Thyroid gland (tissue), 4 donors: Measurements from ENCODE around the gene ATXN1. TPM values are rescaled to one million over a fixed set of nuclear protein-coding genes. Genes with fewer than 3 reads are reported as not detected.
A peak's percentile ranks its signal among the peaks of the same experiment; 100 is the strongest.

ENCODE experiments used
- DNase-seq, 2 donors: peaks; one replicate each; pipeline ENCODE4 v3.0.0-alpha.2; 2019
- H3K27ac ChIP-seq, 3 donors: fragments of 200-600 bp; sonication (generic); 1 replicate in 2 of 3; 2 replicates in 1 of 3; pipeline ENCODE4 v1.5.1; 2016 to 2019; ENCODE audit warnings: mild to moderate bottlenecking in 1 of 3, moderate library complexity in 1 of 3
- H3K27me3 ChIP-seq: fragments of 200-600 bp; sonication (generic); one replicate; pipeline ENCODE4 v1.5.1; 2019
- H3K36me3 ChIP-seq, 2 donors: fragments of 200-600 bp; sonication (generic); one replicate each; pipeline ENCODE4 v1.5.1; 2016 to 2019
- H3K4me1 ChIP-seq, 2 donors: fragments of 200-600 bp; sonication (generic); one replicate each; pipeline ENCODE4 v1.5.1; 2017 to 2019
- H3K4me3 ChIP-seq, 3 donors: fragments of 200-600 bp; sonication (generic); replicated peaks in 1 of 3; 1 replicate in 2 of 3; 2 replicates in 1 of 3; pipeline ENCODE4 v1.5.1; 2016; ENCODE audit warnings: mild to moderate bottlenecking in 1 of 3
- H3K9me3 ChIP-seq: fragments of 200-600 bp; sonication (generic); one replicate; pipeline ENCODE4 v1.5.1; 2017
- POLR2A ChIP-seq, 2 donors: fragments of 450-650 bp; IDR thresholded peaks; one replicate each; pipeline ENCODE4 v1.6.1; 2017; ENCODE audit warnings: antibody characterized with exemption in 2 of 2, mild to moderate bottlenecking in 2 of 2, moderate library complexity in 1 of 2
- WGBS, 2 donors: methylation state at CpG; one replicate each; pipeline ENCODE4 v1.1.5; 2017; 5-methylcytosine and 5-hydroxymethylcytosine counted together
- intact Hi-C: fragments of 100-400 bp; cut with DNase I; formaldehyde crosslinking; loops from one replicate; pipeline ENCODE4 v1.15.1; 2023
- total RNA-seq, 4 donors: library from RNA; depleted of rRNA; stranded (reverse); fragments of >200 nt; gene quantifications; one replicate each; pipeline ENCODE4 v1.2.3, GENCODE V29; 2016
- TF ChIP-seq, protein P1 (sequence below), 6 experiments: fragments of 200-600 bp in 3 of 6; fragments of 450-650 bp in 3 of 6; sonication (generic) in 3 of 6; IDR thresholded peaks; one replicate each; pipeline ENCODE4 v1.5.1; 2016 to 2019; ENCODE audit warnings: antibody characterized with exemption in 6 of 6, mild to moderate bottlenecking in 2 of 6, inconsistent platforms in 1 of 6, moderate library complexity in 1 of 6

Gene ATXN1
- total RNA-seq, 4 donors from 2014 or later, result 62.1 to 88.1 (median 83.0) TPM

DNA sequence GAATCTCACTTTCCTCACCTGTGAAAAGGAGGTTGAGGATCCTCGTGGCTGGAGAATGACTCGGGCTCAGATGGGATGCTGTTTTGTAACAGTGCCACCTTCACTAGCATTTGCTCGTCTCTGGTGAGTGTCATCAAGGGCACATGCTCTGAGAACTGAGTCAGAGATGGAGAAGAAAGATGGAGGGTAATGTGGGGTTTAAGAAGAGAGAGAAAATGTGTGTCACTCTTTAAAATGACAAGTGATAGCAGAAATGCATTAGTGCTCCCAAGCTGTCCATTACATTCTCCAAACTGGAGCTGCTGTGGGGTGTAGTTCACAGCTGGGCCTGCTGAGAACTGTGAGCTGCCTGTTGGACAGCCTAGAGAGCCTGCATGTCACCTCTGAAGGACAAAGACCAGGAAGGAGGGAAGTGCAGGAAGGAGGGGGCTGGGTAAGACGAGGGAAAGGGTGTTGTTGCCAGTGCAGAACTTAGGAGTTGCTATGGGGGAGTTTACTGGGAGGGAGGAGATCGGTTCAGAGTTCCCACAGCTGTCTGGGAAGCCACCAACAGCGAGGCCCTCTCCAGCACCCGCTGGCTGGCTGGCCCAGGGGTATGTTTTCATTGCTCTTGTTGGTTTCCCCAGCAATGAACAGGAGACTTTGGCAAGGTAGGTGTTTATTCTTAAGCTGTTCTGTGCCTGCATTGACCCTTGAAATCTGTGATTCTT lies 503.1 kb downstream of the ATXN1 start:
- Histone ChIP-seq H3K36me3 (no peaks in the 10 kb centered on the region), H3K4me3 (no peak overlapping the region), H3K9me3 (no peaks in the 10 kb centered on the region), H3K4me1 (peaks cover 6 to 9% of the 10 kb centered on the region in 2 donors), H3K27me3 (no peaks in the 10 kb centered on the region), H3K27ac (peak overlapping the region in 1 of 3 donors; percentile 39)
- peak; percentile 61 to 69 for DNase-seq
- TF ChIP-seq, protein P1, sequence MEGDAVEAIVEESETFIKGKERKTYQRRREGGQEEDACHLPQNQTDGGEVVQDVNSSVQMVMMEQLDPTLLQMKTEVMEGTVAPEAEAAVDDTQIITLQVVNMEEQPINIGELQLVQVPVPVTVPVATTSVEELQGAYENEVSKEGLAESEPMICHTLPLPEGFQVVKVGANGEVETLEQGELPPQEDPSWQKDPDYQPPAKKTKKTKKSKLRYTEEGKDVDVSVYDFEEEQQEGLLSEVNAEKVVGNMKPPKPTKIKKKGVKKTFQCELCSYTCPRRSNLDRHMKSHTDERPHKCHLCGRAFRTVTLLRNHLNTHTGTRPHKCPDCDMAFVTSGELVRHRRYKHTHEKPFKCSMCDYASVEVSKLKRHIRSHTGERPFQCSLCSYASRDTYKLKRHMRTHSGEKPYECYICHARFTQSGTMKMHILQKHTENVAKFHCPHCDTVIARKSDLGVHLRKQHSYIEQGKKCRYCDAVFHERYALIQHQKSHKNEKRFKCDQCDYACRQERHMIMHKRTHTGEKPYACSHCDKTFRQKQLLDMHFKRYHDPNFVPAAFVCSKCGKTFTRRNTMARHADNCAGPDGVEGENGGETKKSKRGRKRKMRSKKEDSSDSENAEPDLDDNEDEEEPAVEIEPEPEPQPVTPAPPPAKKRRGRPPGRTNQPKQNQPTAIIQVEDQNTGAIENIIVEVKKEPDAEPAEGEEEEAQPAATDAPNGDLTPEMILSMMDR (IDR thresholded peaks at IDR 0.05), result no peak
- no peak for TF ChIP-seq POLR2A (IDR thresholded peaks at IDR 0.05)
- intact Hi-C loops, result no loop called here
- 45 to 50% methylated on average over 7 of the region's 7 CpGs for WGBS, 2 donors

DNA sequence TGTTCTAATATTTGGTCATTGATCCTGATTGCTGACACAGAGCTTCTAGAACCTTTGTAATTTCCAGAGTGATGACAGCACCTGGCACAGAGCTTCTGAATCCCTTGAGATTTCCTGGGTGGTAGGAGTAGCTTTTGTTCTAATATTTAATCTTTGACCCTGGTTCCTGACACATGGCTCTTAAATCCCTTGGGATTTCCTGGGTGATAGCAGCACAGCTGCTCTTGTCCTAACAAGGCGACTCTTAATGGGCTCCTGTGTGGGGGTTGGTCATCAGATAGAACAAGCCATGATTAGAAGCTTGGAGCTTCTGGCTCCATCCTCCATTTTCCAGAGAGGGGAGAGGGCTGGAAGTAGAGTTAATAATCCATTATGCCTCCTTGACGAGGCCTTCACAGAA lies 504.5 kb downstream of the ATXN1 start:
- Histone ChIP-seq H3K36me3 (no peaks in the 10 kb centered on the region), H3K27me3 (no peaks in the 10 kb centered on the region), H3K27ac (no peak overlapping the region), H3K9me3 (no peaks in the 10 kb centered on the region), H3K4me1 (peaks cover 6 to 9% of the 10 kb centered on the region in 2 donors), H3K4me3 (no peak overlapping the region)
- WGBS, 2 donors, result 89 to 91% methylated on average over 2 of the region's 2 CpGs
- no peak for DNase-seq
- TF ChIP-seq POLR2A (IDR thresholded peaks at IDR 0.05), result no peak
- TF ChIP-seq, protein P1 (IDR thresholded peaks at IDR 0.05), result no peak
- intact Hi-C loops, result no loop called here

DNA sequence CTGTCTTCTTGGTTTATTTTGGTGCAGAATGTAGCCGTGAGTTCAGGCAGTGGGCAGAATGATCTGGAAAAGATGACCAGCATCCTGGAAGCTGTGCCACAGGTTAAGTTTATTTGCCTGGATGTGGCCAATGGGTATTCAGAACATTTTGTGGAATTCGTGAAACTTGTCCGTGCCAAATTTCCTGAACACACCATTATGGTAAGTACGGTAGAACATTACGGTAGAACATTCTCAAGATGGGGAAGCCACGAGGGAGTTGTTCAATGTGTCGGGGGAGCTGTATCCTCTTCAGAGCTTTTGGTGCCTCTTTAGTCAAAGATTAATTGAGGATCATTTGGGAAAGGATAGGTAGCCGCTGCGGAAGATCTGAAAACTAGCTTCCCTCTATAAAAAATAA lies 506.7 kb downstream of the ATXN1 start:
- Histone ChIP-seq H3K27ac (no peak overlapping the region), H3K4me3 (no peak overlapping the region), H3K4me1 (peaks cover 6 to 9% of the 10 kb centered on the region in 2 donors), H3K27me3 (no peaks in the 10 kb centered on the region), H3K9me3 (no peaks in the 10 kb centered on the region), H3K36me3 (no peaks in the 10 kb centered on the region)
- intact Hi-C loops, result no loop called here
- TF ChIP-seq POLR2A (IDR thresholded peaks at IDR 0.05), result no peak
- TF ChIP-seq, protein P1 (IDR thresholded peaks at IDR 0.05), result no peak
- DNase-seq, result no peak
- 97% methylated on average over 9 of the region's 9 CpGs for WGBS, 2 donors

DNA sequence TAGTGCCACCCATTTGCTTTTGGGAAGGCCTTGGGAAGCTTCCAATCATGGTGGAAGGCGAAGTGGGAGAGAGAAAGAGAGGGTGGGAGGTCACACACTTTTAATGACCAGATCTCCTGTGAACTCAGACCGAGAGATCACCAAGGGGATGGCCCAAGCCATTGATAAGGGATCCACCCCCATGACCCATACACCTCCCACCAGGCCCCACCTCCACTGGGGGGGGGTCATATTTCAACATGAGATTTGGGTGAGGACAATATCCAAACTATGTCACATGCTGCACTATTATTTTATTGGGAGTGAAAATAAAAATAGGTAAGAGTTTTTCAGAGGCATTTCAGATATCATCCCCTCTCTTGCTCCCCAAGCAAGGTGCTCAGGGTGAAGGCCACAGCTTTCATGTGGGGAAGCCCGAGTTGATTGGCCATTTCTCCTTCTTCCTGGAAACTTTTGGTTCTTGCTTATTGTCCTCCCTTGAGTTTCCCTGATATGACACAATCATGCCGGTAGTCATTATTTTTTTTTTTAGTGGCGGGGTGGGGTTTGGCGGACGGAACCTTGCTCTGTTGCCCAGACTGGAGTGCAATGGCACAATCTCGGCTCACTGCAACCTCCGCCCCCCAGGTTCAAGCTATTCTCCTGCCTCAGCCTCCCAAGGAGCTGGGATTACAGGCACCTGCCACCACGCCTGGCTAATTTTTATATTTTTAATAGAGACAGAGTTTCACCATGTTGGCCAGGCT lies 507.7 kb downstream of the ATXN1 start:
- intact Hi-C loops, result no loop called here
- TF ChIP-seq, protein P1 (IDR thresholded peaks at IDR 0.05), result no peak
- H3K27me3 ChIP-seq, result no peaks in the 10 kb centered on the region
- no peaks in the 10 kb centered on the region for H3K36me3 ChIP-seq
- H3K9me3 ChIP-seq, result no peaks in the 10 kb centered on the region
- H3K27ac ChIP-seq, result no peak overlapping the region
- peaks cover 5 to 7% of the 10 kb centered on the region in 2 donors for H3K4me1 ChIP-seq
- WGBS, 2 donors, result 91 to 95% methylated on average over 10 of the region's 10 CpGs
- no peak for DNase-seq
- H3K4me3 ChIP-seq, result no peak overlapping the region

DNA sequence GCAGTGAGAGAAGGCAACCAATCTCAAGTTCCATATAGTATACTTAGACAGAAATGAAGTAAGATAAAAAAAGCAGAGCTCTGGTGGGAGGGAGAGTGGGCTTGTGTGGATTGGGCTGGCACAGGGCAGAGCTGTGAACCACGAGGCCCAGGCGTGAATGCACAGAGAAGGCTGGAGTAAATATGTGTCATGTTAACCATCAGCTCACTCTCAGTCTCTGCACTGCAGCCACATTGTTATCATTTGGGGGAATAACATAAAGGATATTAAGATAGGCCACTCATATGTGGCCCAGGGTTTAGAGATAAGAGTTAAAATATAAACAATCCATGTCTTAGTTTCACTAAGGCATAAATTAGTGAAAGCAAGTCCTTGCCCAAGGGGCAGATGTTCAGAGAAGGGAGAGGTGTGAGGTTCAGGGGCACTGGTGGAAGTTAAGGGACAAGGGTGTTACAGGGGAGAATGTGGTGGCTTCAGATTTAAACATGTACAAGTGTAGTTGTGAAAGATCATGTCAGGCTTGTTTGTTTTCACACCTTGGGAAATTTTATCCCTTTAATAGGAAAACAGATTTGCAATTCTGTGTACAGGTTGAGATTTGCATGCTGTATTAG lies 508.5 kb downstream of the ATXN1 start:
- no peak for TF ChIP-seq POLR2A (IDR thresholded peaks at IDR 0.05)
- TF ChIP-seq, protein P1 (IDR thresholded peaks at IDR 0.05), result no peak
- no peaks in the 10 kb centered on the region for H3K4me1 ChIP-seq
- no peaks in the 10 kb centered on the region for H3K9me3 ChIP-seq
- H3K27ac ChIP-seq, result no peak overlapping the region
- no peak overlapping the region for H3K4me3 ChIP-seq
- no peaks in the 10 kb centered on the region for H3K27me3 ChIP-seq
- intact Hi-C loops, result no loop called here
- DNase-seq, result no peak
- H3K36me3 ChIP-seq, result no peaks in the 10 kb centered on the region
- WGBS, 2 donors, result 81 to 83% methylated on average over 2 of the region's 2 CpGs
